ENCODE results near the gene SNRPA. TPM values are rescaled to one million over a fixed set of nuclear protein-coding genes. Genes with fewer than 3 reads are reported as not detected.

Gene SNRPA
- polyA plus RNA-seq, 1 donor (not counting 4 experiments of a cell fraction or from before 2014, with no cell fraction given): 93.4 TPM

GRCh38 chr19:40798683-40799557 lies 47.9 kb downstream of the SNRPA start, which contains the start of gene EGLN2:
EGLN2 (plus strand) TSS chr19:40799191; CDS start chr19:40800573, 1,382 bp downstream.
- peak; percentile 97 for DNase-seq (ENCODE audit: low read depth, low spot score)
- Histone ChIP-seq H3K4me3 (ENCODE audit: control insufficient read depth in 2 of 3, extremely low read depth in 1 of 3, insufficient read depth in 2 of 3, low read depth in 1 of 3, low read length in 3 of 3) (peak within 1 kb of the TSS; percentile 67 to 97 (median 67)), H3K9ac (ENCODE audit: control insufficient read depth, extremely low read depth, insufficient read depth, low read length) (peak within 1 kb of the TSS; percentile 90), H3K27ac (ENCODE audit: control insufficient read depth, insufficient read depth, low read length) (peak within 1 kb of the TSS; percentile 78), H3K36me3 (ENCODE audit: control insufficient read depth in 2 of 2, extremely low read depth in 1 of 2, insufficient read depth in 2 of 2, low read length in 2 of 2) (peaks cover 19 to 36% of the 10 kb centered on the region in 2 experiments), H3K79me2 (ENCODE audit: control insufficient read depth, insufficient read depth, low read length) (peaks cover 45% of the 10 kb centered on the region), H3K27me3 (ENCODE audit: control insufficient read depth, extremely low read depth, insufficient read depth, low read length) (no peaks in the 10 kb centered on the region), H3K9me1 (ENCODE audit: control insufficient read depth, extremely low read depth, insufficient read depth, low read length) (peaks cover 10% of the 10 kb centered on the region), H3K4me2 (ENCODE audit: control insufficient read depth, extremely low read depth, insufficient read depth, low read depth, low read length) (peak within 1 kb of the TSS; percentile 83), H2AFZ (ENCODE audit: control insufficient read depth, low read length) (peak within 1 kb of the TSS; percentile 75), H3K9me3 (ENCODE audit: control insufficient read depth, low read depth, low read length) (no peaks in the 10 kb centered on the region), H4K20me1 (ENCODE audit: control insufficient read depth, extremely low read depth, insufficient read depth, low read length) (peaks cover 21% of the 10 kb centered on the region), H3K4me1 (ENCODE audit: control insufficient read depth, extremely low read depth, insufficient read depth, low read length) (peaks cover 42% of the 10 kb centered on the region)
- dilution Hi-C loops (cut with MboI; ENCODE audit: extremely low pct_ligation_motif_present, low sequenced_read_pairs): no loop called here
- TF ChIP-seq, protein P1, sequence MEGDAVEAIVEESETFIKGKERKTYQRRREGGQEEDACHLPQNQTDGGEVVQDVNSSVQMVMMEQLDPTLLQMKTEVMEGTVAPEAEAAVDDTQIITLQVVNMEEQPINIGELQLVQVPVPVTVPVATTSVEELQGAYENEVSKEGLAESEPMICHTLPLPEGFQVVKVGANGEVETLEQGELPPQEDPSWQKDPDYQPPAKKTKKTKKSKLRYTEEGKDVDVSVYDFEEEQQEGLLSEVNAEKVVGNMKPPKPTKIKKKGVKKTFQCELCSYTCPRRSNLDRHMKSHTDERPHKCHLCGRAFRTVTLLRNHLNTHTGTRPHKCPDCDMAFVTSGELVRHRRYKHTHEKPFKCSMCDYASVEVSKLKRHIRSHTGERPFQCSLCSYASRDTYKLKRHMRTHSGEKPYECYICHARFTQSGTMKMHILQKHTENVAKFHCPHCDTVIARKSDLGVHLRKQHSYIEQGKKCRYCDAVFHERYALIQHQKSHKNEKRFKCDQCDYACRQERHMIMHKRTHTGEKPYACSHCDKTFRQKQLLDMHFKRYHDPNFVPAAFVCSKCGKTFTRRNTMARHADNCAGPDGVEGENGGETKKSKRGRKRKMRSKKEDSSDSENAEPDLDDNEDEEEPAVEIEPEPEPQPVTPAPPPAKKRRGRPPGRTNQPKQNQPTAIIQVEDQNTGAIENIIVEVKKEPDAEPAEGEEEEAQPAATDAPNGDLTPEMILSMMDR (optimal IDR thresholded peaks at IDR 0.05 in 1 of 3, IDR thresholded peaks at IDR 0.05 in 1 of 3, conservative IDR thresholded peaks at IDR 0.05 in 1 of 3; ENCODE audit: extremely low read depth in 1 of 3, insufficient read depth in 2 of 3, low read length in 3 of 3): no peak
- TF ChIP-seq EZH2 (IDR thresholded peaks at IDR 0.05; ENCODE audit: low read length): no peak
- FAIRE-seq: no peak

GRCh38 chr19:40799558-40800338 lies 48.7 kb downstream of the SNRPA start:
- Histone ChIP-seq H3K4me3 (ENCODE audit: control insufficient read depth in 2 of 3, extremely low read depth in 1 of 3, insufficient read depth in 2 of 3, low read depth in 1 of 3, low read length in 3 of 3) (peak overlapping the region; percentile 67 to 97 (median 67)), H3K79me2 (ENCODE audit: control insufficient read depth, insufficient read depth, low read length) (peaks cover 53% of the 10 kb centered on the region), H3K36me3 (ENCODE audit: control insufficient read depth in 2 of 2, extremely low read depth in 1 of 2, insufficient read depth in 2 of 2, low read length in 2 of 2) (peaks cover 23 to 42% of the 10 kb centered on the region in 2 experiments), H3K4me1 (ENCODE audit: control insufficient read depth, extremely low read depth, insufficient read depth, low read length) (peaks cover 43% of the 10 kb centered on the region), H3K9me1 (ENCODE audit: control insufficient read depth, extremely low read depth, insufficient read depth, low read length) (peaks cover 10% of the 10 kb centered on the region), H3K4me2 (ENCODE audit: control insufficient read depth, extremely low read depth, insufficient read depth, low read depth, low read length) (peak overlapping the region; percentile 83), H3K27ac (ENCODE audit: control insufficient read depth, insufficient read depth, low read length) (peak overlapping the region; percentile 78), H3K27me3 (ENCODE audit: control insufficient read depth, extremely low read depth, insufficient read depth, low read length) (no peaks in the 10 kb centered on the region), H3K9ac (ENCODE audit: control insufficient read depth, extremely low read depth, insufficient read depth, low read length) (peak overlapping the region; percentile 90), H2AFZ (ENCODE audit: control insufficient read depth, low read length) (no peak overlapping the region), H3K9me3 (ENCODE audit: control insufficient read depth, low read depth, low read length) (no peaks in the 10 kb centered on the region), H4K20me1 (ENCODE audit: control insufficient read depth, extremely low read depth, insufficient read depth, low read length) (peaks cover 28% of the 10 kb centered on the region)
- no peak for TF ChIP-seq EZH2 (IDR thresholded peaks at IDR 0.05; ENCODE audit: low read length)
- TF ChIP-seq, protein P1 (optimal IDR thresholded peaks at IDR 0.05 in 1 of 3, IDR thresholded peaks at IDR 0.05 in 1 of 3, conservative IDR thresholded peaks at IDR 0.05 in 1 of 3; ENCODE audit: extremely low read depth in 1 of 3, insufficient read depth in 2 of 3, low read length in 3 of 3): no peak
- FAIRE-seq: no peak
- no peak for DNase-seq (ENCODE audit: low read depth, low spot score)
- dilution Hi-C loops (cut with MboI; ENCODE audit: extremely low pct_ligation_motif_present, low sequenced_read_pairs): no loop called here

Data from keratinocyte (primary cell).